ENCODE results near the gene ARPC2. TPM values are rescaled to one million over a fixed set of nuclear protein-coding genes. Genes with fewer than 3 reads are reported as not detected.

ARPC2 gene
- total and polyA plus RNA-seq, 2 of the 13 experiments (the other 11 are each of a cell fraction or from before 2014, with no cell fraction given) = 168 to 303 TPM

DNA sequence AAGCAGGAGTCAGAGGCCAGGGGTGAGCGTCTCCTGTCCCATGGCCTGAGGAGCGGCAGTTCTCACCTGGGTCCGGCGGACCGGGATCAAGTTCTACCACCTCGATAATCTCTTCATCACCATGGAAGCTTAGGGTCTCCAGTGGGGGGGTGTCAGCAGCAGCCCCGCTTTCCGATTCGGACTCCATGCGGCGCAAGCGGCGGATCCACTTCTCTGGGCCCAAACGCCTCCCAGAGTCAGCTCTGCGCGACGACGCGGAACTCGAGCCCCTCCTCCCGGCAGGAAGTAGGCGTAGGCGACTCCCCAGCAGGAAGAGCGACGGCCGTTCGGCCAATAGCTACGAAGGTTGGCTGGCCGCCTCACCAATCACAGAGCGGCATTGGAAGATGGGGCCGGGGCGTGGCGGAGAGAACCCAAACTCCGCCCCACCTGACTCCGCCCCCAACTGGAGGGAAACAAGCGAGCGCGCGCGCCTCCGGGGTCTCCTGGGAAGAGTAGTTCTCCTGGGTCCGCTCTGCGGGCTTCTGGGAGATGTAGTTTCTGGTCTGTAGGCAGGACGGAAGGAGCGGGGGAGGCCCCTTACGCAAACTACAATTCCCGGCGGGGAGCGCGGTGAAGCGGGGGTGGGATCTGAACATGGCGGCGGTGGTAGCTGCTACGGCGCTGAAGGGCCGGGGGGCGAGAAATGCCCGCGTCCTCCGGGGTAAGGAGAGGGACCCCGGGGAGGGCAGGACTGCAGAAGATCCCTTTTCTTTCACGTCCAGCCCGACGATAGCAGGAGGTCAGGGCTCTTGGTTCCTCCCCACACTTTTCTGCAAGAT, 53.1 kb downstream of the ARPC2 start, which contains the start of the genes AAMP and PNKD (continued):
- peak; percentile 93 for TF ChIP-seq YEATS2 (CRISPR knock-in tag; IDR thresholded peaks at IDR 0.05; ENCODE audit: borderline replicate concordance)
- peak; percentile 6 for TF ChIP-seq SKI (IDR thresholded peaks at IDR 0.05; ENCODE audit: partially characterized antibody)
- peak; percentile 65 for TF ChIP-seq KAT7 (CRISPR knock-in tag; IDR thresholded peaks at IDR 0.05; ENCODE audit: borderline replicate concordance)
- no peak for TF ChIP-seq ZNF234 (CRISPR knock-in tag; conservative IDR thresholded peaks at IDR 0.05)
- peak; percentile 83; the same call in 1 of the 2 replicates for TF ChIP-seq ZFP82 (CRISPR knock-in tag; IDR thresholded peaks at IDR 0.05; ENCODE audit: borderline replicate concordance)
- TF ChIP-seq, protein P1, sequence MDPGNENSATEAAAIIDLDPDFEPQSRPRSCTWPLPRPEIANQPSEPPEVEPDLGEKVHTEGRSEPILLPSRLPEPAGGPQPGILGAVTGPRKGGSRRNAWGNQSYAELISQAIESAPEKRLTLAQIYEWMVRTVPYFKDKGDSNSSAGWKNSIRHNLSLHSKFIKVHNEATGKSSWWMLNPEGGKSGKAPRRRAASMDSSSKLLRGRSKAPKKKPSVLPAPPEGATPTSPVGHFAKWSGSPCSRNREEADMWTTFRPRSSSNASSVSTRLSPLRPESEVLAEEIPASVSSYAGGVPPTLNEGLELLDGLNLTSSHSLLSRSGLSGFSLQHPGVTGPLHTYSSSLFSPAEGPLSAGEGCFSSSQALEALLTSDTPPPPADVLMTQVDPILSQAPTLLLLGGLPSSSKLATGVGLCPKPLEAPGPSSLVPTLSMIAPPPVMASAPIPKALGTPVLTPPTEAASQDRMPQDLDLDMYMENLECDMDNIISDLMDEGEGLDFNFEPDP (CRISPR knock-in tag; conservative IDR thresholded peaks at IDR 0.05) = no peak
- TF ChIP-seq, protein P2, sequence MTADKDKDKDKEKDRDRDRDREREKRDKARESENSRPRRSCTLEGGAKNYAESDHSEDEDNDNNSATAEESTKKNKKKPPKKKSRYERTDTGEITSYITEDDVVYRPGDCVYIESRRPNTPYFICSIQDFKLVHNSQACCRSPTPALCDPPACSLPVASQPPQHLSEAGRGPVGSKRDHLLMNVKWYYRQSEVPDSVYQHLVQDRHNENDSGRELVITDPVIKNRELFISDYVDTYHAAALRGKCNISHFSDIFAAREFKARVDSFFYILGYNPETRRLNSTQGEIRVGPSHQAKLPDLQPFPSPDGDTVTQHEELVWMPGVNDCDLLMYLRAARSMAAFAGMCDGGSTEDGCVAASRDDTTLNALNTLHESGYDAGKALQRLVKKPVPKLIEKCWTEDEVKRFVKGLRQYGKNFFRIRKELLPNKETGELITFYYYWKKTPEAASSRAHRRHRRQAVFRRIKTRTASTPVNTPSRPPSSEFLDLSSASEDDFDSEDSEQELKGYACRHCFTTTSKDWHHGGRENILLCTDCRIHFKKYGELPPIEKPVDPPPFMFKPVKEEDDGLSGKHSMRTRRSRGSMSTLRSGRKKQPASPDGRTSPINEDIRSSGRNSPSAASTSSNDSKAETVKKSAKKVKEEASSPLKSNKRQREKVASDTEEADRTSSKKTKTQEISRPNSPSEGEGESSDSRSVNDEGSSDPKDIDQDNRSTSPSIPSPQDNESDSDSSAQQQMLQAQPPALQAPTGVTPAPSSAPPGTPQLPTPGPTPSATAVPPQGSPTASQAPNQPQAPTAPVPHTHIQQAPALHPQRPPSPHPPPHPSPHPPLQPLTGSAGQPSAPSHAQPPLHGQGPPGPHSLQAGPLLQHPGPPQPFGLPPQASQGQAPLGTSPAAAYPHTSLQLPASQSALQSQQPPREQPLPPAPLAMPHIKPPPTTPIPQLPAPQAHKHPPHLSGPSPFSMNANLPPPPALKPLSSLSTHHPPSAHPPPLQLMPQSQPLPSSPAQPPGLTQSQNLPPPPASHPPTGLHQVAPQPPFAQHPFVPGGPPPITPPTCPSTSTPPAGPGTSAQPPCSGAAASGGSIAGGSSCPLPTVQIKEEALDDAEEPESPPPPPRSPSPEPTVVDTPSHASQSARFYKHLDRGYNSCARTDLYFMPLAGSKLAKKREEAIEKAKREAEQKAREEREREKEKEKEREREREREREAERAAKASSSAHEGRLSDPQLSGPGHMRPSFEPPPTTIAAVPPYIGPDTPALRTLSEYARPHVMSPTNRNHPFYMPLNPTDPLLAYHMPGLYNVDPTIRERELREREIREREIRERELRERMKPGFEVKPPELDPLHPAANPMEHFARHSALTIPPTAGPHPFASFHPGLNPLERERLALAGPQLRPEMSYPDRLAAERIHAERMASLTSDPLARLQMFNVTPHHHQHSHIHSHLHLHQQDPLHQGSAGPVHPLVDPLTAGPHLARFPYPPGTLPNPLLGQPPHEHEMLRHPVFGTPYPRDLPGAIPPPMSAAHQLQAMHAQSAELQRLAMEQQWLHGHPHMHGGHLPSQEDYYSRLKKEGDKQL (CRISPR knock-in tag; IDR thresholded peaks at IDR 0.05; ENCODE audit: low read depth) = no peak
- TF ChIP-seq DNMT1 (CRISPR knock-in tag; IDR thresholded peaks at IDR 0.05) = no peak
- peak; percentile 90 for TF ChIP-seq SAFB2 (CRISPR knock-in tag; IDR thresholded peaks at IDR 0.05; ENCODE audit: borderline replicate concordance, low read depth)
- no peak for TF ChIP-seq ZNF382 (CRISPR knock-in tag; IDR thresholded peaks at IDR 0.05; ENCODE audit: borderline replicate concordance)
- no peak for TF ChIP-seq ZNF644 (CRISPR knock-in tag; IDR thresholded peaks at IDR 0.05; ENCODE audit: low read depth)
- no peak for TF ChIP-seq TRIM24 (CRISPR knock-in tag; IDR thresholded peaks at IDR 0.05)
- peak; percentile 75; the same call in 1 of the 2 replicates for TF ChIP-seq RFXANK (CRISPR knock-in tag; IDR thresholded peaks at IDR 0.05)
- TF ChIP-seq, protein P3, sequence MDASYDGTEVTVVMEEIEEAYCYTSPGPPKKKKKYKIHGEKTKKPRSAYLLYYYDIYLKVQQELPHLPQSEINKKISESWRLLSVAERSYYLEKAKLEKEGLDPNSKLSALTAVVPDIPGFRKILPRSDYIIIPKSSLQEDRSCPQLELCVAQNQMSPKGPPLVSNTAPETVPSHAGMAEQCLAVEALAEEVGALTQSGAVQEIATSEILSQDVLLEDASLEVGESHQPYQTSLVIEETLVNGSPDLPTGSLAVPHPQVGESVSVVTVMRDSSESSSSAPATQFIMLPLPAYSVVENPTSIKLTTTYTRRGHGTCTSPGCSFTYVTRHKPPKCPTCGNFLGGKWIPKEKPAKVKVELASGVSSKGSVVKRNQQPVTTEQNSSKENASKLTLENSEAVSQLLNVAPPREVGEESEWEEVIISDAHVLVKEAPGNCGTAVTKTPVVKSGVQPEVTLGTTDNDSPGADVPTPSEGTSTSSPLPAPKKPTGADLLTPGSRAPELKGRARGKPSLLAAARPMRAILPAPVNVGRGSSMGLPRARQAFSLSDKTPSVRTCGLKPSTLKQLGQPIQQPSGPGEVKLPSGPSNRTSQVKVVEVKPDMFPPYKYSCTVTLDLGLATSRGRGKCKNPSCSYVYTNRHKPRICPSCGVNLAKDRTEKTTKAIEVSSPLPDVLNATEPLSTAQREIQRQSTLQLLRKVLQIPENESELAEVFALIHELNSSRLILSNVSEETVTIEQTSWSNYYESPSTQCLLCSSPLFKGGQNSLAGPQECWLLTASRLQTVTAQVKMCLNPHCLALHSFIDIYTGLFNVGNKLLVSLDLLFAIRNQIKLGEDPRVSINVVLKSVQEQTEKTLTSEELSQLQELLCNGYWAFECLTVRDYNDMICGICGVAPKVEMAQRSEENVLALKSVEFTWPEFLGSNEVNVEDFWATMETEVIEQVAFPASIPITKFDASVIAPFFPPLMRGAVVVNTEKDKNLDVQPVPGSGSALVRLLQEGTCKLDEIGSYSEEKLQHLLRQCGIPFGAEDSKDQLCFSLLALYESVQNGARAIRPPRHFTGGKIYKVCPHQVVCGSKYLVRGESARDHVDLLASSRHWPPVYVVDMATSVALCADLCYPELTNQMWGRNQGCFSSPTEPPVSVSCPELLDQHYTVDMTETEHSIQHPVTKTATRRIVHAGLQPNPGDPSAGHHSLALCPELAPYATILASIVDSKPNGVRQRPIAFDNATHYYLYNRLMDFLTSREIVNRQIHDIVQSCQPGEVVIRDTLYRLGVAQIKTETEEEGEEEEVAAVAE (CRISPR knock-in tag; IDR thresholded peaks at IDR 0.05; ENCODE audit: borderline replicate concordance) = no peak
- TF ChIP-seq, protein P4, sequence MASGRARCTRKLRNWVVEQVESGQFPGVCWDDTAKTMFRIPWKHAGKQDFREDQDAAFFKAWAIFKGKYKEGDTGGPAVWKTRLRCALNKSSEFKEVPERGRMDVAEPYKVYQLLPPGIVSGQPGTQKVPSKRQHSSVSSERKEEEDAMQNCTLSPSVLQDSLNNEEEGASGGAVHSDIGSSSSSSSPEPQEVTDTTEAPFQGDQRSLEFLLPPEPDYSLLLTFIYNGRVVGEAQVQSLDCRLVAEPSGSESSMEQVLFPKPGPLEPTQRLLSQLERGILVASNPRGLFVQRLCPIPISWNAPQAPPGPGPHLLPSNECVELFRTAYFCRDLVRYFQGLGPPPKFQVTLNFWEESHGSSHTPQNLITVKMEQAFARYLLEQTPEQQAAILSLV (CRISPR knock-in tag; IDR thresholded peaks at IDR 0.05; ENCODE audit: borderline replicate concordance) = peak; percentile 92; the same call in 1 of the 2 replicates
- no peak for TF ChIP-seq ARNT (IDR thresholded peaks at IDR 0.05)
- peak; percentile 84; the same call in 1 of the 2 replicates for TF ChIP-seq NKX3-1 (CRISPR knock-in tag; IDR thresholded peaks at IDR 0.05)
